Suprapubic skin (tissue), 4 donors: ENCODE measurements around the gene TM7SF2. TPM values are rescaled to one million over a fixed set of nuclear protein-coding genes. Genes with fewer than 3 reads are reported as not detected.

ENCODE experiments used
- DNase-seq, 2 donors: peaks; one replicate each; pipeline ENCODE4 v3.0.0-alpha.2; 2019; ENCODE audit warnings: low spot score in 2 of 2
- H3K27ac ChIP-seq: fragments of 200-600 bp; sonication (generic); one replicate; pipeline ENCODE4 v1.5.1; 2019
- H3K27me3 ChIP-seq: fragments of 200-600 bp; sonication (generic); one replicate; pipeline ENCODE4 v1.5.1; 2019
- H3K36me3 ChIP-seq: fragments of 200-600 bp; sonication (generic); one replicate; pipeline ENCODE4 v1.5.1; 2019
- H3K4me1 ChIP-seq: fragments of 200-600 bp; sonication (generic); one replicate; pipeline ENCODE4 v1.5.1; 2019
- H3K4me3 ChIP-seq: fragments of 200-600 bp; sonication (generic); one replicate; pipeline ENCODE4 v1.5.1; 2019; ENCODE audit warnings: mild to moderate bottlenecking
- H3K9me3 ChIP-seq: fragments of 200-600 bp; sonication (generic); one replicate; pipeline ENCODE4 v1.5.1; 2019
- CTCF ChIP-seq, 2 donors: fragments of 200-600 bp in 1 of 2; fragments of 450-650 bp in 1 of 2; sonication (generic) in 1 of 2; IDR thresholded peaks; one replicate each; pipeline ENCODE4 v1.5.1; 2016 to 2019; ENCODE audit warnings: antibody characterized with exemption in 2 of 2, mild to moderate bottlenecking in 1 of 2, moderate library complexity in 1 of 2
- EP300 ChIP-seq: sonication (generic); formaldehyde crosslinking; IDR thresholded peaks from one replicate; pipeline ENCODE4 v1.6.1; 2017; ENCODE audit warnings: antibody characterized with exemption
- POLR2A ChIP-seq, 2 donors: fragments of 450-650 bp; IDR thresholded peaks; one replicate each; pipeline ENCODE4 v1.6.1; 2017; ENCODE audit warnings: antibody characterized with exemption in 2 of 2, mild to moderate bottlenecking in 2 of 2, moderate library complexity in 2 of 2
- POLR2AphosphoS5 ChIP-seq, 3 donors: sonication (generic); formaldehyde crosslinking; IDR thresholded peaks; one replicate each; pipeline ENCODE4 v1.6.1; 2017; ENCODE audit warnings: antibody characterized with exemption in 3 of 3
- WGBS: methylation state at CpG from one replicate; pipeline ENCODE4 v1.1.5; 2018; 5-methylcytosine and 5-hydroxymethylcytosine counted together
- total RNA-seq, 4 donors: library from RNA; depleted of rRNA; stranded (reverse); fragments of >200 nt; gene quantifications; one replicate each; pipeline ENCODE4 v1.1.0, GENCODE V29; 2016

Gene TM7SF2
- total RNA-seq, 4 donors from 2014 or later: 76.5 to 214 (median 145) TPM

GRCh38 chr11:65077451-65077850 lies 34.2 kb upstream of the TM7SF2 start:
- 81% methylated on average over 4 of the region's 4 CpGs for WGBS
- H3K4me1 ChIP-seq: no peaks in the 10 kb centered on the region
- no peaks in the 10 kb centered on the region for H3K27me3 ChIP-seq
- no peak for DNase-seq
- no peak overlapping the region for H3K27ac ChIP-seq
- no peak overlapping the region for H3K4me3 ChIP-seq
- no peaks in the 10 kb centered on the region for H3K36me3 ChIP-seq
- no peaks in the 10 kb centered on the region for H3K9me3 ChIP-seq
- no peak for TF ChIP-seq CTCF (IDR thresholded peaks at IDR 0.05)
- TF ChIP-seq POLR2A (IDR thresholded peaks at IDR 0.05): no peak

- H3K4me3 ChIP-seq: no peak overlapping the region
- DNase-seq: no peak
- no peak overlapping the region for H3K27ac ChIP-seq
- 50% methylated on average over 3 of the region's 3 CpGs for WGBS
- no peaks in the 10 kb centered on the region for H3K27me3 ChIP-seq
- peaks cover under 1% of the 10 kb centered on the region for H3K4me1 ChIP-seq
- TF ChIP-seq CTCF (IDR thresholded peaks at IDR 0.05) (peak; percentile 38 to 72), POLR2A (IDR thresholded peaks at IDR 0.05) (no peak), EP300 (no peak), POLR2AphosphoS5 (IDR thresholded peaks at IDR 0.05) (no peak)
- H3K9me3 ChIP-seq: no peaks in the 10 kb centered on the region
- no peaks in the 10 kb centered on the region for H3K36me3 ChIP-seq
These were observed 33.5 kb upstream of the TM7SF2 start for GRCh38 chr11:65078151-65078550.

GRCh38 chr11:65078786-65079342 lies 32.8 kb upstream of the TM7SF2 start:
- TF ChIP-seq POLR2A (IDR thresholded peaks at IDR 0.05): no peak
- 88% methylated on average over 9 of the region's 9 CpGs for WGBS
- Histone ChIP-seq H3K9me3 (no peaks in the 10 kb centered on the region), H3K4me3 (no peak overlapping the region), H3K36me3 (no peaks in the 10 kb centered on the region), H3K27me3 (no peaks in the 10 kb centered on the region), H3K4me1 (peaks cover 5% of the 10 kb centered on the region), H3K27ac (no peak overlapping the region)
- no peak for DNase-seq

GRCh38 chr11:65083134-65083833 lies 28.4 kb upstream of the TM7SF2 start:
- WGBS: 3% methylated on average over 10 of the region's 13 CpGs
- TF ChIP-seq POLR2AphosphoS5 (IDR thresholded peaks at IDR 0.05) (no peak), EP300 (no peak), POLR2A (IDR thresholded peaks at IDR 0.05) (no peak), CTCF (IDR thresholded peaks at IDR 0.05) (no peak)
- H3K27me3 ChIP-seq: no peaks in the 10 kb centered on the region

GRCh38 chr11:65083834-65084597 lies 27.7 kb upstream of the TM7SF2 start, which contains the start of the genes CDCA5 and ZFPL1:
Gene CDCA5, minus strand, starts transcription at chr11:65084040. Its CDS starts 62 bp downstream, at chr11:65083978.
Gene ZFPL1, plus strand, starts transcription at chr11:65084222. Its CDS starts 477 bp downstream, at chr11:65084699.
- under 1% methylated on average over 51 of the region's 79 CpGs for WGBS
- H3K9me3 ChIP-seq: no peaks in the 10 kb centered on the region
- peak; percentile 96 to 97 for DNase-seq
- peaks cover 30% of the 10 kb centered on the region for H3K36me3 ChIP-seq
- H3K27me3 ChIP-seq: no peaks in the 10 kb centered on the region
- H3K4me1 ChIP-seq: peaks cover 16% of the 10 kb centered on the region
- peak within 1 kb of the TSS; percentile 64 for H3K4me3 ChIP-seq
- peak within 1 kb of the TSS; percentile 92 for H3K27ac ChIP-seq
- peak in 1 of 2 donors; percentile 66 for TF ChIP-seq POLR2A (IDR thresholded peaks at IDR 0.05)
- TF ChIP-seq POLR2AphosphoS5 (IDR thresholded peaks at IDR 0.05): peak; percentile 83 to 99 (median 97)
- TF ChIP-seq EP300: no peak

More at GRCh38 chr11:65083134-65083833, 28.4 kb upstream of the TM7SF2 start:
- no peak for DNase-seq
- H3K9me3 ChIP-seq: no peaks in the 10 kb centered on the region
- H3K27ac ChIP-seq: no peak overlapping the region
- peaks cover 16% of the 10 kb centered on the region for H3K4me1 ChIP-seq
- peak overlapping the region; percentile 64 for H3K4me3 ChIP-seq
- H3K36me3 ChIP-seq: peaks cover 23% of the 10 kb centered on the region
